Natural killer cell (primary cell): ENCODE measurements around the gene HKDC1. TPM values are rescaled to one million over a fixed set of nuclear protein-coding genes. Genes with fewer than 3 reads are reported as not detected.

Source experiments
- ATAC-seq, 3 donors: fragments of 150-1000 bp in 2 of 3; fragments of 200-7000 bp in 1 of 3; cut with Tn5 transposase; 1 replicate in 1 of 3; 2 replicates in 2 of 3; pipeline ENCODE4 v1.10.0; 2021; ENCODE audit warnings: mild to moderate bottlenecking in 2 of 3, moderate library complexity in 2 of 3
- DNase-seq, 2 donors: peaks; one replicate each; pipeline versions ENCODE4 v3.0.0 to v3.0.0-alpha.2; 2013 to 2021; ENCODE audit warnings: mixed read lengths in 1 of 2
- H3K27ac ChIP-seq: one replicate; pipeline ENCODE4 v1.5.1; 2013; ENCODE audit warnings: mild to moderate bottlenecking, low read length
- H3K27me3 ChIP-seq: one replicate; pipeline ENCODE4 v1.6.1; 2013; ENCODE audit warnings: low read length; ENCODE audit not compliant: control insufficient read depth, insufficient read depth
- H3K36me3 ChIP-seq: one replicate; pipeline ENCODE4 v1.6.1; 2013; ENCODE audit warnings: low read length; ENCODE audit not compliant: control insufficient read depth, insufficient read depth
- H3K4me1 ChIP-seq: one replicate; pipeline ENCODE4 v1.6.1; 2013; ENCODE audit warnings: low read length; ENCODE audit not compliant: control insufficient read depth, insufficient read depth
- H3K4me3 ChIP-seq: one replicate; pipeline ENCODE4 v1.5.1; 2013; ENCODE audit warnings: low read length
- H3K9me3 ChIP-seq: one replicate; pipeline ENCODE4 v1.6.1; 2013; ENCODE audit warnings: low read length; ENCODE audit not compliant: control insufficient read depth, insufficient read depth
- H3K27ac Mint-ChIP-seq, 2 donors: one replicate each; pipeline ENCODE4 v1.8.0; 2022; ENCODE audit warnings: mild to moderate bottlenecking in 2 of 2, mixed read lengths in 2 of 2, moderate library complexity in 1 of 2
- H3K27me3 Mint-ChIP-seq, 2 donors: one replicate each; pipeline ENCODE4 v1.8.0; 2022; ENCODE audit warnings: low read depth in 2 of 2, mixed read lengths in 2 of 2
- H3K36me3 Mint-ChIP-seq: one replicate; pipeline ENCODE4 v1.8.0; 2022; ENCODE audit warnings: mixed read lengths
- H3K4me1 Mint-ChIP-seq, 2 donors: one replicate each; pipeline ENCODE4 v1.8.0; 2022; ENCODE audit warnings: mixed read lengths in 2 of 2
- H3K4me3 Mint-ChIP-seq: one replicate; pipeline ENCODE4 v1.8.0; 2022; ENCODE audit warnings: mild to moderate bottlenecking, moderate library complexity, mixed read lengths
- H3K9me3 Mint-ChIP-seq, 2 donors: one replicate each; pipeline ENCODE4 v1.8.0; 2022; ENCODE audit warnings: mixed read lengths in 2 of 2
- WGBS: methylation state at CpG from one replicate; pipeline ENCODE4 v1.1.7; 2013; ENCODE audit warnings: missing lambda C conversion rate; ENCODE audit not compliant: insufficient coverage; 5-methylcytosine and 5-hydroxymethylcytosine counted together
- intact Hi-C: fragments of 100-400 bp; cut with micrococcal nuclease; formaldehyde crosslinking; loops from one replicate; pipeline ENCODE4 v1.14.2; 2022
- total RNA-seq, 4 donors: library from RNA; stranded (reverse); fragments of 120-200 nt in 1 of 4; gene quantifications; one replicate each; pipeline versions ENCODE4 v1.2.3 to v1.2.4, GENCODE V29; 2013 to 2022
- TF ChIP-seq, protein P1 (sequence below): fragments of 200-600 bp; IDR thresholded peaks from one replicate; pipeline ENCODE4 v1.8.0; 2022; ENCODE audit warnings: antibody characterized with exemption

The HKDC1 gene
- total RNA-seq, 3 donors from 2014 or later (not counting 1 experiment from before 2014, with no cell fraction given): 0.50 to 0.82 TPM; not detected in 1

DNA sequence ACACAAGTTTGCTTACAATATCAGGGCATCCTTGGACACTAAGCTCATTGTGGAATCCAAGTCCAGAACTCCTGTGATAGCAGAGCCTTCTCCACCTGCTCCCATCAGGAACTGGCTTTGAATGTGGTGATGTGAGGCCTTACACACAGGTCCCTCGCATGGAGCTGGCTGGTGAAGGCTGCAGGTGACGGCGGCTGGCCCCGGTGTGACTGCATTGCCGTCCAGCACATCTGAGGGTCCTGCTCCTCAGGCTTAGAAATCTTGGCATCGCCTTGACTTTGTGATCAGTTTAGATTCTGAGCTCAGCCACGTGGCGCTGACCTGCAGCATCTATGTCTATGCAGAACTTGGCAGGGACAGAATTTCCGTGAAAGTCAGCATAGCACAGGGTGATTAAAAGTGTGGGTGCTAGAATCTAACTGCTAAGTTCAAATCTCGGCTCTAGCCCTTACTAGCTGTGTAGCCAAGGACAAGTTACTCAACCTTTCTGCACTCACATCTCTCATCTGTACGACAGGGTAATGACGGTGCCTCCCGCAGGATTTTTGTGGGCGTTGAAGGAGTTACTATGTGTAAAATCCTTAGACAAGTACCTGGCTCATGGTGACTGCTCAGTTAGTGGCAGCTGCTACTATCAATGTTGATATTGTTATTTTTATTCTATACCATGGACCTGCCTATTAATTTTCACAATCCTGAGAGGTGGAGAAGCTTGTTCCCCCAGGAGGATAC is 26.6 kb downstream of the HKDC1 start:
- no peak for DNase-seq
- H3K9me3 Mint-ChIP-seq: no peaks in the 10 kb centered on the region
- H3K27me3 ChIP-seq: no peaks in the 10 kb centered on the region
- H3K27me3 Mint-ChIP-seq: no peaks in the 10 kb centered on the region
- ATAC-seq: no peak
- no peaks in the 10 kb centered on the region for H3K36me3 Mint-ChIP-seq
- H3K4me3 Mint-ChIP-seq: no peak overlapping the region
- no peak overlapping the region for H3K27ac Mint-ChIP-seq
- WGBS: 85% methylated on average over 14 of the region's 14 CpGs
- no peak overlapping the region for H3K4me3 ChIP-seq
- TF ChIP-seq, protein P1, sequence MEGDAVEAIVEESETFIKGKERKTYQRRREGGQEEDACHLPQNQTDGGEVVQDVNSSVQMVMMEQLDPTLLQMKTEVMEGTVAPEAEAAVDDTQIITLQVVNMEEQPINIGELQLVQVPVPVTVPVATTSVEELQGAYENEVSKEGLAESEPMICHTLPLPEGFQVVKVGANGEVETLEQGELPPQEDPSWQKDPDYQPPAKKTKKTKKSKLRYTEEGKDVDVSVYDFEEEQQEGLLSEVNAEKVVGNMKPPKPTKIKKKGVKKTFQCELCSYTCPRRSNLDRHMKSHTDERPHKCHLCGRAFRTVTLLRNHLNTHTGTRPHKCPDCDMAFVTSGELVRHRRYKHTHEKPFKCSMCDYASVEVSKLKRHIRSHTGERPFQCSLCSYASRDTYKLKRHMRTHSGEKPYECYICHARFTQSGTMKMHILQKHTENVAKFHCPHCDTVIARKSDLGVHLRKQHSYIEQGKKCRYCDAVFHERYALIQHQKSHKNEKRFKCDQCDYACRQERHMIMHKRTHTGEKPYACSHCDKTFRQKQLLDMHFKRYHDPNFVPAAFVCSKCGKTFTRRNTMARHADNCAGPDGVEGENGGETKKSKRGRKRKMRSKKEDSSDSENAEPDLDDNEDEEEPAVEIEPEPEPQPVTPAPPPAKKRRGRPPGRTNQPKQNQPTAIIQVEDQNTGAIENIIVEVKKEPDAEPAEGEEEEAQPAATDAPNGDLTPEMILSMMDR: no peak
- intact Hi-C loops: no loop called here
- H3K4me1 ChIP-seq: no peaks in the 10 kb centered on the region
- peaks cover 0 to 4% of the 10 kb centered on the region in 2 donors for H3K4me1 Mint-ChIP-seq
- H3K36me3 ChIP-seq: no peaks in the 10 kb centered on the region
- H3K9me3 ChIP-seq: no peaks in the 10 kb centered on the region
- no peak overlapping the region for H3K27ac ChIP-seq

DNA sequence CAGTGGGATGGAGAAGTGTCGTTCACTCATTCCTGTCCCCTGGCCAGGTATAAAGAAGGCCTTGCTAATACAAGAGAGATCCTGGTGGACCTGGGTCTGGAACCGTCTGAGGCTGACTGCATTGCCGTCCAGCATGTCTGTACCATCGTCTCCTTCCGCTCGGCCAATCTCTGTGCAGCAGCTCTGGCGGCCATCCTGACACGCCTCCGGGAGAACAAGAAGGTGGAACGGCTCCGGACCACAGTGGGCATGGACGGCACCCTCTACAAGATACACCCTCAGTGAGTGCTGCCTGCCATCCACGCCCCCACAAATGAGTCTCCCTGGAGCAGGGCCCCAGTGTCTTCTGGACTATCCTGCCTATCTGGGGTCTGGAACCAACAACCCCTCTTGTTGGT is 27.2 kb downstream of the HKDC1 start:
- Mint-ChIP-seq H3K4me1 (no peaks in the 10 kb centered on the region), H3K27me3 (no peaks in the 10 kb centered on the region), H3K36me3 (no peaks in the 10 kb centered on the region), H3K4me3 (no peak overlapping the region), H3K9me3 (no peaks in the 10 kb centered on the region), H3K27ac (no peak overlapping the region)
- 91% methylated on average over 13 of the region's 13 CpGs for WGBS
- TF ChIP-seq, protein P1: no peak
- Histone ChIP-seq H3K4me3 (no peak overlapping the region), H3K9me3 (no peaks in the 10 kb centered on the region), H3K36me3 (no peaks in the 10 kb centered on the region), H3K4me1 (no peaks in the 10 kb centered on the region), H3K27ac (no peak overlapping the region), H3K27me3 (no peaks in the 10 kb centered on the region)
- DNase-seq: no peak
- no peak for ATAC-seq
- intact Hi-C loops: no loop called here

DNA sequence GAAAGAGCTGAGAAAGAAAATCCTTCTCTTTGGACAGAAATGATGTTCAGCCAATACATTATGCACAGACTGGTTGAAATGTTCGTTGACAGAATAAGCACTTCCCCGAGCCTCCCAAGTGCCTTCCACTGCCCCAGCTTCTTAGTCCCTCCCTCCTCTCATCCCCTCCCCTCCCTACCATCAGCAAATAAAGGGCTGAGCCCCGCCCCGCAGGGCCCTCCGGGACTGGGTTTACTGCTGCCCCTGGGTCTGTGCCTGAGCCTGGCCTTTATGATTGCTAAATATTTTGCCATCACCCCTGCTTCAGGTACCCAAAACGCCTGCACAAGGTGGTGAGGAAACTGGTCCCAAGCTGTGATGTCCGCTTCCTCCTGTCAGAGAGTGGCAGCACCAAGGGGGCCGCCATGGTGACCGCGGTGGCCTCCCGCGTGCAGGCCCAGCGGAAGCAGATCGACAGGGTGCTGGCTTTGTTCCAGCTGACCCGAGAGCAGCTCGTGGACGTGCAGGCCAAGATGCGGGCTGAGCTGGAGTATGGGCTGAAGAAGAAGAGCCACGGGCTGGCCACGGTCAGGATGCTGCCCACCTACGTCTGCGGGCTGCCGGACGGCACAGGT is 28.1 kb downstream of the HKDC1 start:
- WGBS: 91% methylated on average over 24 of the region's 24 CpGs
- no peak for DNase-seq
- no peak for ATAC-seq
- Mint-ChIP-seq H3K4me3 (no peak overlapping the region), H3K36me3 (no peaks in the 10 kb centered on the region), H3K9me3 (no peaks in the 10 kb centered on the region), H3K27ac (no peak overlapping the region), H3K4me1 (no peaks in the 10 kb centered on the region), H3K27me3 (no peaks in the 10 kb centered on the region)
- no peaks in the 10 kb centered on the region for H3K27me3 ChIP-seq
- H3K27ac ChIP-seq: no peak overlapping the region
- no peaks in the 10 kb centered on the region for H3K9me3 ChIP-seq
- no peaks in the 10 kb centered on the region for H3K36me3 ChIP-seq
- intact Hi-C loops: no loop called here
- H3K4me3 ChIP-seq: no peak overlapping the region
- H3K4me1 ChIP-seq: no peaks in the 10 kb centered on the region
- TF ChIP-seq, protein P1: no peak
